Caco-2 (cell line): Measurements from ENCODE around the gene RPH3AL. TPM values are rescaled to one million over a fixed set of nuclear protein-coding genes. Genes with fewer than 3 reads are reported as not detected.
A peak's percentile ranks its signal among the peaks of the same experiment; 100 is the strongest.

ENCODE experiments used
- BruUV-seq: library from RNA; stranded (reverse); fragments of 400-500 nt; replicated peaks from 2 replicates; lab custom pipeline; 2021; lab: Mats Ljungman, UMichigan
- CTCF ChIA-PET: fragments of 300-600 bp; sonication (Branson Sonifier 250); formaldehyde crosslinking; loops from one replicate; lab custom pipeline; 2022; ENCODE audit warnings: antibody characterized with exemption; lab: Charles Lee
- POLR2A ChIA-PET: fragments of 300-600 bp; sonication (Branson Sonifier 250); formaldehyde crosslinking; loops from one replicate; lab custom pipeline; 2022; ENCODE audit warnings: antibody characterized with exemption; lab: Charles Lee
- DNase-seq, 2 experiments: peaks; one replicate each; pipeline versions ENCODE4 v3.0.0 to v3.0.0-alpha.2; 2020 to 2022
- H3K27me3 ChIP-seq: replicated peaks from 2 replicates; pipeline ENCODE4 v1.6.0; 2011; ENCODE audit warnings: low read length; ENCODE audit not compliant: control insufficient read depth, insufficient read depth
- H3K36me3 ChIP-seq: 2 replicates; pipeline ENCODE4 v1.5.1; 2011; ENCODE audit warnings: low read length; ENCODE audit not compliant: control insufficient read depth, insufficient read depth
- H3K4me1 ChIP-seq: fragments of 250-450 bp; sonication (Bioruptor Pico); 2 replicates; pipeline ENCODE4 v1.5.1; 2020; ENCODE audit warnings: mild to moderate bottlenecking
- H3K4me3 ChIP-seq: 2 replicates; pipeline ENCODE4 v1.5.1; 2011; ENCODE audit warnings: low read depth, mild to moderate bottlenecking, control low read depth, low read length
- H3K9me3 ChIP-seq: fragments of 250-450 bp; sonication (Bioruptor Pico); 2 replicates; pipeline ENCODE4 v1.5.1; 2020; ENCODE audit warnings: mild to moderate bottlenecking, moderate library complexity
- H3K27ac Mint-ChIP-seq: one replicate; pipeline ENCODE4 v1.8.0; 2022; ENCODE audit warnings: mixed read lengths; ENCODE audit not compliant: unreplicated experiment
- H3K27me3 Mint-ChIP-seq: one replicate; pipeline ENCODE4 v1.8.0; 2022; ENCODE audit warnings: mixed read lengths; ENCODE audit not compliant: insufficient read depth, unreplicated experiment
- H3K36me3 Mint-ChIP-seq: one replicate; pipeline ENCODE4 v1.8.0; 2022; ENCODE audit warnings: mild to moderate bottlenecking, mixed read lengths; ENCODE audit not compliant: insufficient read depth, unreplicated experiment
- H3K4me1 Mint-ChIP-seq: one replicate; pipeline ENCODE4 v1.8.0; 2022; ENCODE audit warnings: low read depth, mixed read lengths; ENCODE audit not compliant: unreplicated experiment
- H3K4me3 Mint-ChIP-seq: one replicate; pipeline ENCODE4 v1.8.0; 2022; ENCODE audit warnings: mild to moderate bottlenecking, moderate library complexity, mixed read lengths; ENCODE audit not compliant: unreplicated experiment
- H3K9me3 Mint-ChIP-seq: one replicate; pipeline ENCODE4 v1.8.0; 2022; ENCODE audit warnings: mixed read lengths; ENCODE audit not compliant: unreplicated experiment
- intact Hi-C: fragments of 100-400 bp; cut with micrococcal nuclease; formaldehyde crosslinking; loops from one replicate; pipeline ENCODE4 v1.10.0; 2022; ENCODE audit not compliant: unreplicated experiment
- total RNA-seq: library from RNA; stranded (reverse); gene quantifications from 2 replicates; pipeline ENCODE4 v1.2.3, GENCODE V29; 2022
- TF ChIP-seq, protein P1 (sequence below), 2 experiments: fragments of 200-600 bp in 1 of 2; IDR thresholded peaks; 1 replicate in 1 of 2; 2 replicates in 1 of 2; pipeline versions ENCODE4 v1.5.1 to v1.8.0; 2011 to 2022; ENCODE audit warnings: antibody characterized with exemption in 1 of 2, control low read depth in 1 of 2, inconsistent platforms in 1 of 2, low read depth in 1 of 2, low read length in 1 of 2, mild to moderate bottlenecking in 1 of 2, moderate library complexity in 1 of 2; ENCODE audit not compliant: insufficient read depth in 1 of 2, severe bottlenecking in 1 of 2, unreplicated experiment in 1 of 2

Gene RPH3AL
- total RNA-seq, 1 experiment from 2014 or later, result 36.0 TPM

DNA sequence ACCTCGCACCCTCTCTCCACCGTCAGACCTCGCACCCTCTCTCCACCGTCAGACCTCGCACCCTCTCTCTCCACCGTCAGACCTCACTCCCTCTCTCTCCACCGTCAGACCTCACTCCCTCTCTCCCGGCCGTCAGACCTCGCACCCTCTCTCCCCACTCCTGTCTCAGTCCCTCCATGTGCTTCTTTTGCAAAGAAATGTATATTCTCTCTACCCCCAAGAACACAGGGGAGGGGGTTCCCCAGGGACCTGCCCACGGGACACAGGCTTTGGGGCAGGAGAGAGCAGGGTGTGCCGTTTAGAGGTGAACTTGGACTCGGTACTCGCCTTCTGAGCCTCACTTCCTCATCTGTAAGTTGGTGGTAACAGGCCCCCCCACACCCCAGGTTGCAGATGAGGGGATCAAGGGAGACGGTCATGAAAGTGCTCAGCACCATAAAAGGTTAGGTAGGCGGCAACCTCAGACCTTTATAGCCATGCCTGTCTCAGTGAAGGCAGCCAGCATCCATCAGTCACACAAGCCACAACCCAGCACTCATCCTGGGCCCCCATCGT, 63.7 kb downstream of the RPH3AL start:
- Histone ChIP-seq H3K27me3 (no peaks in the 10 kb centered on the region), H3K9me3 (no peaks in the 10 kb centered on the region), H3K4me3 (no peak overlapping the region), H3K4me1 (no peaks in the 10 kb centered on the region), H3K36me3 (no peaks in the 10 kb centered on the region)
- peak in 1 of 2 experiments; percentile 16 for DNase-seq
- POLR2A ChIA-PET, result no interaction called here
- Mint-ChIP-seq H3K4me3 (no peak overlapping the region), H3K4me1 (no peaks in the 10 kb centered on the region), H3K9me3 (no peaks in the 10 kb centered on the region), H3K27me3 (no peaks in the 10 kb centered on the region), H3K27ac (no peak overlapping the region), H3K36me3 (peaks cover 18% of the 10 kb centered on the region)
- CTCF ChIA-PET, result no interaction called here
- no TSS peak for BruUV-seq
- intact Hi-C loops, result no loop called here
- TF ChIP-seq, protein P1, sequence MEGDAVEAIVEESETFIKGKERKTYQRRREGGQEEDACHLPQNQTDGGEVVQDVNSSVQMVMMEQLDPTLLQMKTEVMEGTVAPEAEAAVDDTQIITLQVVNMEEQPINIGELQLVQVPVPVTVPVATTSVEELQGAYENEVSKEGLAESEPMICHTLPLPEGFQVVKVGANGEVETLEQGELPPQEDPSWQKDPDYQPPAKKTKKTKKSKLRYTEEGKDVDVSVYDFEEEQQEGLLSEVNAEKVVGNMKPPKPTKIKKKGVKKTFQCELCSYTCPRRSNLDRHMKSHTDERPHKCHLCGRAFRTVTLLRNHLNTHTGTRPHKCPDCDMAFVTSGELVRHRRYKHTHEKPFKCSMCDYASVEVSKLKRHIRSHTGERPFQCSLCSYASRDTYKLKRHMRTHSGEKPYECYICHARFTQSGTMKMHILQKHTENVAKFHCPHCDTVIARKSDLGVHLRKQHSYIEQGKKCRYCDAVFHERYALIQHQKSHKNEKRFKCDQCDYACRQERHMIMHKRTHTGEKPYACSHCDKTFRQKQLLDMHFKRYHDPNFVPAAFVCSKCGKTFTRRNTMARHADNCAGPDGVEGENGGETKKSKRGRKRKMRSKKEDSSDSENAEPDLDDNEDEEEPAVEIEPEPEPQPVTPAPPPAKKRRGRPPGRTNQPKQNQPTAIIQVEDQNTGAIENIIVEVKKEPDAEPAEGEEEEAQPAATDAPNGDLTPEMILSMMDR (IDR thresholded peaks at IDR 0.05; ENCODE audit: insufficient read depth in 1 of 2, low read depth in 1 of 2, low read length in 1 of 2, severe bottlenecking in 1 of 2, unreplicated experiment in 1 of 2), result no peak

DNA sequence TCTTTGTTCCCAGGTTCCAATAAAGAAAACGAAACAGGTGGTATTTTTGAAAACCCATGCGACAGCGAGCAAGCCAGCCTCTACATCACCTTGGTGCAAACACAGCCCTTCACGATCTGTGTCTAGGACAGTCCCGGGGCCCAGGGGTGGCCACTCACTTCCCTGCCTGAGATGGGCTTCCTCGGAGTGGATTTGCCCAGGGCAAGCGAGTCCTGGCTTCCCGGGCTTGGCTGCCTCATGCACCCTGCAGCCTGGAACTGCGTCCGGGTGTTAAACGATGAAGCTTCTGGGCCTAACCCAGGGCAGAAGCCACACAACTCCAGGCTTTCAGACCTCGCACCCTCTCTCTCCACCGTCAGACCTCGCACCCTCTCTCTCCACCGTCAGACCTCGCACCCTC, 66.0 kb downstream of the RPH3AL start:
- TF ChIP-seq, protein P1 (IDR thresholded peaks at IDR 0.05; ENCODE audit: insufficient read depth in 1 of 2, low read depth in 1 of 2, low read length in 1 of 2, severe bottlenecking in 1 of 2, unreplicated experiment in 1 of 2), result no peak
- H3K27me3 ChIP-seq, result no peaks in the 10 kb centered on the region
- POLR2A ChIA-PET, result no interaction called here
- no peaks in the 10 kb centered on the region for H3K4me1 Mint-ChIP-seq
- BruUV-seq, result no TSS peak
- no peaks in the 10 kb centered on the region for H3K9me3 ChIP-seq
- intact Hi-C loops, result no loop called here
- H3K4me3 Mint-ChIP-seq, result no peak overlapping the region
- H3K27ac Mint-ChIP-seq, result no peak overlapping the region
- no peak overlapping the region for H3K4me3 ChIP-seq
- no peaks in the 10 kb centered on the region for H3K36me3 ChIP-seq
- H3K36me3 Mint-ChIP-seq, result peaks cover 10% of the 10 kb centered on the region
- H3K9me3 Mint-ChIP-seq, result no peaks in the 10 kb centered on the region
- CTCF ChIA-PET, result no interaction called here
- H3K4me1 ChIP-seq, result no peaks in the 10 kb centered on the region
- no peaks in the 10 kb centered on the region for H3K27me3 Mint-ChIP-seq
- DNase-seq, result peak in 1 of 2 experiments; percentile 25

DNA sequence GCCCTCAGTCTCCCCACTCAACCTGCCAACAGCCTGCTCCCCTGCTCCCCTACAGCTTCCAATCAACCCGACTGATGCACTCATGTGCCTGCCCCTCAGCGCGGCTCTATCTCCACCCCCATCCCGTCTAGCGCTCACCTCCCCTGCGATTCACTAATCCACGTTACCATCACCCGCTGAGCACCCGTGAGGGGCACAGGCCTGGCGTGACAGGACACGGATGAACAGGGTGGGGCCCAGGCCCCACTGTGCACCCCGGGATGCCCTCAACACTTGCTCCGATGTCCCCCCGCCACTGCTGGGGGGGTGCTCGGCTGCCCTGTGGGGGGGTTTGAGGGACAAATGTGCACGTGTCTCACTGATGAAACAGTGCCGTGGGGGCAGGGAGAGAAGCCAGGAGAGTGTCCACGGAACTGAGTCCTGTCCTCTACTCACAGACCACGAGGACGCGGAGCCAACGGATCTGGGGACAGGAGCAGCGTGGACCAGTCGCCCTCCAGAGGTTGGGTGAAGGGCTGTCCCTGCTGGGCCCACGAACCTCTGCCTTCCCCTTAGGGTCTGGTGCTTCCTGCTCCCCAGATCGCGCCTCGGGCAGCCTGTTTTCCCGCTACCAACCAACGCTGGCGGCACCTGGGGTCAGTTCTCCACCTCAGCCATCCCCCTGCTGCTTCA, 66.7 kb downstream of the RPH3AL start:
- ChIA-PET POLR2A (no interaction called here), CTCF (no interaction called here)
- no peaks in the 10 kb centered on the region for H3K4me1 Mint-ChIP-seq
- Histone ChIP-seq H3K9me3 (no peaks in the 10 kb centered on the region), H3K36me3 (no peaks in the 10 kb centered on the region), H3K4me3 (no peak overlapping the region), H3K27me3 (no peaks in the 10 kb centered on the region), H3K4me1 (no peaks in the 10 kb centered on the region)
- BruUV-seq, result no TSS peak
- no peaks in the 10 kb centered on the region for H3K9me3 Mint-ChIP-seq
- DNase-seq, result peak in 1 of 2 experiments; percentile 25
- intact Hi-C loops, result no loop called here
- peaks cover 10% of the 10 kb centered on the region for H3K36me3 Mint-ChIP-seq
- H3K4me3 Mint-ChIP-seq, result no peak overlapping the region
- no peak overlapping the region for H3K27ac Mint-ChIP-seq
- TF ChIP-seq, protein P1 (IDR thresholded peaks at IDR 0.05; ENCODE audit: insufficient read depth in 1 of 2, low read depth in 1 of 2, low read length in 1 of 2, severe bottlenecking in 1 of 2, unreplicated experiment in 1 of 2), result no peak
- no peaks in the 10 kb centered on the region for H3K27me3 Mint-ChIP-seq
